ENCODE measurements around the gene MRPL24.

GRCh38 chr1:156703336-156703735, 37.6 kb downstream of the MRPL24 start:
- TF ChIP-seq CTCF (IDR thresholded peaks at IDR 0.05) (no peak), EP300 (IDR thresholded peaks at IDR 0.05) (no peak)
